NOMO-1 treated with DMSO at 0.1 percent for 48 hours (cell line): Measurements from ENCODE around the gene RHEBL1.

Source experiments
- DNase-seq: peaks from one replicate; lab custom pipeline; 2025; ENCODE audit not compliant: unreplicated experiment; lab: John Stamatoyannopoulos, UW

RHEBL1 gene

GRCh38 chr12:49055092-49055491 is 14.7 kb downstream of the RHEBL1 start:
- DNase-seq = no peak

GRCh38 chr12:49054524-49054923 is 15.3 kb downstream of the RHEBL1 start:
- DNase-seq = no peak

GRCh38 chr12:49054096-49054495 is 15.7 kb downstream of the RHEBL1 start:
- no peak for DNase-seq

GRCh38 chr12:49052451-49053208 is 17.1 kb downstream of the RHEBL1 start:
- no peak for DNase-seq

GRCh38 chr12:49051777-49052438 is 17.9 kb downstream of the RHEBL1 start:
- DNase-seq = no peak

GRCh38 chr12:49051373-49051764 is 18.4 kb downstream of the RHEBL1 start:
- no peak for DNase-seq

GRCh38 chr12:49050507-49051372 is 19.0 kb downstream of the RHEBL1 start:
- DNase-seq = no peak

- DNase-seq = no peak
Observed at GRCh38 chr12:49049566-49050224, 20.1 kb downstream of the RHEBL1 start.

- no peak for DNase-seq
Observed at GRCh38 chr12:49048953-49049352, 20.8 kb downstream of the RHEBL1 start.

- DNase-seq = no peak
Observed at GRCh38 chr12:49046129-49046895, 23.5 kb downstream of the RHEBL1 start.

GRCh38 chr12:49044660-49045059 is 25.1 kb downstream of the RHEBL1 start:
- no peak for DNase-seq

- peak; percentile 69 for DNase-seq
Observed at GRCh38 chr12:49043856-49044258, 25.9 kb downstream of the RHEBL1 start.

- DNase-seq = no peak
Observed at GRCh38 chr12:49043241-49043640, 26.5 kb downstream of the RHEBL1 start.

GRCh38 chr12:49041881-49042484 is 27.8 kb downstream of the RHEBL1 start:
- no peak for DNase-seq

- no peak for DNase-seq
Observed at GRCh38 chr12:49041036-49041880, 28.5 kb downstream of the RHEBL1 start.

GRCh38 chr12:49040364-49040855 is 29.4 kb downstream of the RHEBL1 start:
- no peak for DNase-seq

GRCh38 chr12:49039421-49040363 is 30.1 kb downstream of the RHEBL1 start:
- DNase-seq = no peak
